GM18508 (cell line): ENCODE results near the gene DIP2B.

Experiments used
- ATAC-seq: cut with Tn5 transposase; IDR thresholded peaks from one replicate; pipeline ENCODE4 v1.9.1; 2021; ENCODE audit warnings: moderate number of reproducible peaks; ENCODE audit not compliant: insufficient read depth, unreplicated experiment

Gene DIP2B

DNA sequence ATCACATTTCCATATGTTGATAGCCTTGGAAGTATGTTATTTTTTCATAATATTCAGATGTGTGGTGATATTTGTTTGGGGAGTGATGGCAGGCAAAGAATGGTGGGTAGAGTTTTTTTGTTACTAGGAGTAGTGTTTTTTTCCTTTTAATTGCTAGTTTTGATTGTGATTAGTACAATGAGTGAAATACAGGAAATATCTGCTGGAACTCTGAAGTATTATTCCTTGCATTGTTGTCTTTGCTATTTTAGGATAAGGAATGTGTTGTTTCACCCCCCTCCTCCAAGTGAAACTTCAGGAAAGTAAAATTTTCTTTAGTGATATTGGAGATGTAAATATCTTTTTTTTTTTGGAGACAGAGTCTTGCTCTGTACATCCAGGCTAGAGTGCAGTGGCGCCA lies 105.4 kb downstream of the DIP2B start:
- no peak for ATAC-seq

DNA sequence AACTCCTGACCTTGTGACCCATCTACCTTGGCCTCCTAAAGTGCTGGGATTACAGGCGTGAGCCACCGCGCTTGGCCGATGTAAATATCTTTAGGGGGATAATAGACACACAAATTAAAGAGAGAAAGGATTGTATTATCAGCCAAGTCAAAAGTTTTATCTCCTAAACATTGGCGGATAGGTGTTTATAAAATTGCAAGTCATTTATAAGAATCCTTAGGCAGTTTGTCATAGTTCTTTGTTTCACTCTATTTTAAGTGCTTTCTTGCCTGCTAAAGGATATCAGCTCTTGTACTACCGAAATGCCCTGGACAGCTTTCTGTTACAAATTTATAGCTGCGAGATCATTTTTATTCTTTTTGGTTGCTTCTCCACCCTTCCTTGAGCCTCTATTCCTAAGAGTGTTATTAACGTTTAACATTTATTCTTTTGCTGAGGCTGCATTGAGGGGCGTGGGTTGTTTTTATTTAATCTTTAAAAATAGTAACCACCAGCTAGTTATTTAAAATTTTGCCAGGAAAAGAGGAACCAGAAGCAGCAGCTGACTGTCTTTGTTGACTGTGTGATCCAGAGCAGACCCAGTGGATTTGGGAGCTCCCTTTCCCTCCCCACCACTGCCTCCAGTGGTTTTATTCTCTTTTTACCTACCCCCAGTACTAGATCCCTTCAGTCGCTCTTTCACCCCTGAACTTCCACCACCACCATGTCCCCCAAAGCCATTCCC lies 106.4 kb downstream of the DIP2B start:
- ATAC-seq, result no peak

DNA sequence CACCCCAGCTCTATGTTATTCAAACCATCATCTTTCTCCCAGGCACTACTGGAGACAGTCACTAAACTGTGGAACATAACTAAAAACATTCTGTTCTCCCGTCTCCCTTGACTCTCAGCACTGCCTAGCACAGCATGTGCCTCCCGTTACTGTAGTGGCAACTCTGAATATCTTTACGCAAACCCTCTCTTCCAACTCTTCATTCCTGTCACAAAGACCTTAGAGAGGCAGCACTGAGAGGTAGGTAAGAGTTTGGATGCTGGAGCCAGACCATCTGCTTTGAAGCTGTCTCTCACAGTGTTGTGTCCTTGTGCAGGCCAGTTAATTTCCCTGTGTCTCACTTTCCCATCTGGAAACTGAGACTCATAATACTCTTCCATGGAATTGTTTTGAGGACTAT lies 108.1 kb downstream of the DIP2B start:
- no peak for ATAC-seq

DNA sequence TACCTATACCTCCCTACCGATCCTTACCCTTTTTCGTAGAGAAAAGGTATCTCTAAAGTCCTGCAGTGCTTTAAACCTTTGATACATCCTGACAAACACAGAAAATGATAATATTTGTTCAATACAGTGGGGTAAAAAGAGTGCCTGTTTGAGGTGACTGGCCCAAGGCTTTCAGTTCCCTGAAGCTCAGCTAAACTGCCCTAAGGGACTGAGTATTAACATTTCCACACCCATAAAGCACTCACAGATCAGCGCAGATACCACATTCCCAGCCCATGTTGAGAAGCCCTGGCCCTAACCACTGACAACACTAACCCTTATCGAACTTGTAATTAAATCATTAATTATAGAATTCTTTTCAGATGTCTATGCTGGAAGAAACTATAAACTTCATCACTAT lies 108.7 kb downstream of the DIP2B start:
- ATAC-seq, result no peak

DNA sequence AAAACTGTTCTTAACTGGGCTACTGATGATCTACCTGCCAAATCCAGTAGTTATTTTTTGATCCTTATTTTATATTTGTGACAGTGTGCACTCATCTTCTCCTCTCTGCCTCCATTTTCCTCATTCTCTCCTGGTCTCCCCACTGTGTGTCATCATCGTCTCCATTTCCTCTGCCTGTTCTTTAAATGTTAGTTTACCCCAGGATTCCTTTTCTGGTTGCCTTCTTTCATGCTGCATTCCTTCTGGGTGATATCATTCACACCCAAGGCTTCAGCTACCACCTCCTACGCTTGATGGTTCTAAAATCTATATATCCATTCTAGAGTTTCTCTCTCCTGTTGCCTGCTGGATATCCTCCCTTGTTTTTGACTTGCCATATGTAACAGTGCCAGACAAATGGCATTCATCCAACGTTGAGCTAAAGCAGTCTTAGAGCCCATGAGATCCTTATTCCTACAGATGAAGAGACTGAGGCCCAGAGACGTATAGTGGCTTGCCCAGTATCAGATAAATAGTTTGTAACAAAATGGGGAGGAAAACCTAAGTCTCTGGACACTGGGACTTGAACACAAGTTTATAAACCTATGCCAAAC lies 109.5 kb downstream of the DIP2B start:
- ATAC-seq, result no peak

DNA sequence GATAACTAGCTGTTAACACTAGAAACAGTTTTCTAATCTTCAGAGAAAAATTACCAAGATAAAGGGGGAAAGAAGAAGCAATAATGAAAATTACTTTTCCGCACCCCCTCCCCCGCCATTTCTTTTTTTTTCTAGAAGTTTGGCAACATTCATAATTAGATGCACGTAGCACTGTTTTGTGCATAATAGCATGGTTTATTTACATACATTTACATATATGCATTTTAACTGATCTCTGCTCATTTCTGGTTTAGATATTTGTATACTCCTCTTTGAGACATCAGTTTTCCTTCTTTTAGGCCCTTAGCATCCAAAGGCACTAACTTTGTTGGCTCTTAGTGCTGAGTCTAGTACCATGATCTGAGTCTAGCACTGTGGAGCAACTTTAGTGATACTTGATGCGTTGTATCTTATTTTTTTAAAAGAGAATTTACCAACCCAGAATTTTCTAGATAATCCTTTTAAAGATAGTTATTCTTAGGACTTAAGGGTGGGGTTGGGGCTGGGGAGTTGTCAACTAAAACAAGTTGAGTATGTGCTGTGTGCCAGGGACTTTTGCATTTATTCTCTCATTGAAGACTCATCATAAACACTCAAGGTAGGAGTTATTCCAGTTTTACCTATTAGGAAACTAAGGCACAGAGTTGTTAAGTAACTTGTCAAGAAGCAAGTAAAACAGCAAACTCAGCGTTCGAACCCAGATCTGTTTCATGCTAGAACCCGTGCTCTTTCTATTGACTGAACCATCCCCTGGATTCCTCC lies 110.5 kb downstream of the DIP2B start:
- no peak for ATAC-seq

DNA sequence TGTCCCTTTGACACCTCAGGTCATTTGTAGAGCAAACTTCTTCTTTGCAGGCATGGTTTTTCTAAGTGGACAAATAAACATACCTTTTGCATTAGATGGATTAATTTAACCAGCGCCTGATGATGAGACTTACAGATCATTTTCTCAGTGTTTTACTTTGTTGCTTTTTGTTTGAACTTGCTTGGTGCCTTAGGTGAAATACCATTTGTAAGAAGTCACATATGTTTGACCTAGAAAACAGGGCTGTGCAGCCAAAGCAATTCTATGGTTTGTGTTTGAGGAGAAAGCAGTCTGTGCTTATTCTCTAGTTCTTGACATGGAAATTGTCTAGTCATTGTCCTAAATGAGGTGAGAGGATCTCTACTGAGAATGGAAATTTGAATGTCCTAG lies 111.1 kb downstream of the DIP2B start:
- ATAC-seq, result no peak

DNA sequence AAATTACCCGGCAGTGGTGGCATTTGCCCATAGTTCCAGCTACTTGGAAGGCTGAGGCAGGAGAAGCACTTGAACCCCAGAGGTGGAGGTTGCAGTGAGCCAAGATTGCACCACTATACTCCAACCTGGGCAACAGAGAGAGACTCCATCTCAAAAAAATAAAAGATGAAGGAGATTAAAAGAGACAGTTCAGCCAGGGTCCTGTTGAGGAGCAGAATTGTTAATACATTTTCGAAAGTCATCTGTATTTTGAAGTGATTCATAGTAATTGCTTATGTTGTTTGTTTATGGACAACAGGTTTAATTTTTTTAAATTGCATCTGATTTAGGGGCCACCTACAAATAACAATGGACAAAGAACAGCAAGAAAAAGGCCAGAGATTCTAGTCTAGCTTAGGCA lies 112.9 kb downstream of the DIP2B start:
- no peak for ATAC-seq

DNA sequence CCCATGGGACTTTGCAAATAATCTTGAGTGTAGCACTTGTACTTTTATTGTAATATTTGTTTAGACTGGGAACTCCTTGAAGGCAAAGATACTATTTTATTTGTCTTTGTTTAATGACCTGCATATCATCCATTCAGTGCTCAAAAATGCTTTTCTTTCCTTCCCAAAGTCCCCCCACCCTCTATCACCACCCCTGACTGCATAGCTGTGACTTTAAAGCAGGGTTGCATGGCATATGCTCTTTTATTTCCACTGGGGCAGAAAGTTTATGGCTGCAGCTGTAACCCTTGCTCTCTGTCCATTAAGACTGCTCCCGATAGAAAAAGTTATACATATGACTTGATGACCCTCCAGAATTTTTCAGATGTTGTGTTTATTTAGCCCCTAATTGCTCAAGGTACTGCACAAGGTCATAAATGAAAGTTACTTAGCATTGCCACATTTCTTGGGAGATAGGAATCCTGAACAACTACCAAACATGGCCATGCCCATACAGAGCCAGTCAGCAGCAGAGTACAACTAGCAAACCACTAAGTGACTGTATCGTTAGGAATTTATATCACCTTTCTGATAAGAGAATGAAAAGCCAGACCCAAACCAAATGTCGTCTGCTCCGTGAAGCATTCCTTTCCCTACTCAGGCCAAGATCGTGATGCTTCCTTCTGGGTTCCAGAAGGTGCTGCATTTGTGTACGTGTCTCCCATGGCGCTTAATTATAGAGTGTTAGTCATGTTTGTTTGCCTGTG lies 114.3 kb downstream of the DIP2B start:
- ATAC-seq, result no peak

DNA sequence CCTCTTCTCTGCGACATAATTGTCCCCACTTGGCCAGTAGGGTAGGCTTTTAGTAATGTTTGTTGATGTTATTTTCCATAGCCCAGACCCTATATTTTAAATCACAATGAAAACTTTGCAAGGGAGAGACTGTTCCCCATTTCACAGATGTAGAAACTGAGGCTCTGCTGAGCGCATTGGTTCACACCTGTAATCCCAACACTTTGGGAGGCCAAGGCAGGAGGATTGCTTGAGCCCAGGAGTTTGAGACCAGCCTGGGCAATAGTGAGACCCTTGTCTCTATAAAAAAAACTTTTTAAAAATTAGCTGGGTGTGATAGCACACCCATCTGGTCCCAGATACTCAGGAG lies 114.8 kb downstream of the DIP2B start:
- ATAC-seq, result no peak

DNA sequence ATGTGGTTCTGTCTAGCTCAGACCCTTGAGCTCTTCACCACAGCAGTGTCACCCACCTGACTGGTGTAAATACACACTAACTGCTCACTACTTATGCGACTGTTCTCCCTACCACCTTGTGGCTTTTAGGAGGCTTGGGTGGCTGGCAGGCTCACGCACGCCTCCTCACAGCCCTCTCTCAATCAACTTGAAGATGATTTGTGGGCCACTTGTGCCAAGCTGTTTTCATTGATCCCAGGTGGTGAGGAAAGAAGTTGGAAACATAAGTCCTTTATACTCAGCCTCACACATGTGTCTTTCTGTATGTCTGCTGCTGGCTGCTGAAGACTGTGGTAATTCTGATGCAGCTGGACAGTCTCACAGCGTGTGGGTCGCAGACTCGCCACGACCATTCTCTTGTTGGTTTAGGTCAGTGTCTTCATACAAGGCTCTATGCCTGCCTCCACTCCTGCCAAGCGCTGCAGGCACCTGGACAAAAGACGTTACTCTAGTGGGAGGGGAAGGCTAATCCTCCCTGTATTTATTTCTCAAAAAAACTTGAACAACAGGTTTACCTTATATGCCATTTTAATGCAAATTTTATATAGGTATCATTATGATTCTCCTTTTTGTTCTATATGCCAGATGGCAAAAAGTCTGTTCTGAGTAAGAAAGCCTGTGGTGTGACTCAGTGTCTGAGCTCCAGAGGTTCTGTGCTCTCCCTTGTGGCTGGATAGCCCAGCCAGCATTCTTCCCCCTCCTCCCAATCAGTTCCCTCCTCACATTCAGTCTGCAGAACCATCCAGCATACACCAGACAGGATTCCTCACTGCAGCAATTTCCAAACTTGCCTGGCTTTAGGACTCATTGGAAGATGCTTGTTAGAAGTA lies 115.6 kb downstream of the DIP2B start:
- ATAC-seq, result no peak

DNA sequence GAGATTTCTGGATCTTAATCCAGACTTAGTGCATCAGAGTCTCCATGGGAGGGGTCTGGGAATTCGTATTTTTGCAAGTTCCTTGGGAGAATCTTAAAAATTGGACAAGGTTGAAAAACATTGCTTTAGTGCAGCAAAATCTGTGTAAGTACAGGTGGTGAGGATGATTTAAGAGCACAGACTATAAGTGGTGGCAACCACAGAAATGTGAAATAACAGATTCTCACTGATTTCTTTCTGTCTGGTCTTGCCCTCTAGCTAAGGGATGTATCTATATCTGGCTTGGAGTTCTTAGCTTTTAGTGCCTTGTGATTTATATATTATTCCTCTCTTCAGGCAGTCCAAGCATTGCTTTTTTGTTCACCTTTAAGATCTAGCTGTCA lies 116.2 kb downstream of the DIP2B start:
- ATAC-seq, result no peak

DNA sequence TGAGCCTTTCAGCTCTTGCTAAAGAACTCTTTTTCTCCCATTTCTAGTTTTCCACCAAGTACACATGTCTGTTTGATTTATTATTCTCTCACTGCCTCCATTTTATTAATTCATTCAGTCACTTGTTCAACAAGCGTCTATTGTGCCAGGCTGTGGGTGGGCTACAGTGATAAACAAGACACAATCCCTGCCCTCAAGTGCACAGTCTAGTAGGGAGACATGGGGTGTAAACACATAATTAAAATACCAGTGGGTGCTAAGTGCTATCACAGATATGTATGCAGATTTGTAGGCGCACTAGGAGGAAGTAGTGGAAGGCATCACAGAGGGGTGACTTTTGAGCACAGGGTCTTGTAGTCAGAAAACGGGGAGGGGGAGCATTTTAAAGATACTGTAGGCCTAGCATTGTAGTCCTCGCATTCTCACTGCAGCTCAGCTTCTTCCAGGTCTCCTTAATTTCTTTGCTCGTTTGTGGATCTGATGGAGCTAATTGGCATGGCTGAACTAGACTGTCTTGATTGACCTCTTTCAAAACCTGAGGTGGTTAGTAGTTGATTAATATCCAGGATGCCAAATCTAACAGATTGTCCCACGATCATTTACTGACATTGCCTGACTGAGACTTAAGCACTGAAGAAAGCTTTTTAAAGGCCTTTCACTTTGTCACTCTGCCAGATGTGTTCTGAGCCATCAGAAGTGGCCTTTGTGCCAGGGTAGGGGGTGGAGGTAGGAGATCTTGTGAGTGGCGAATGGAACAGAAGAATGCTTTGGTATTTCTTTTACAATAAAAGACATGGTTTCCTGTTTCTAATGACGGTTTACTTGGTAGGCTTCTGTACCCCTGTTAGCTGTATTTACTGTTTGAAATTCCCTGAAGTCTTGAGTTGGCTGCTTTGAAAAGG lies 116.9 kb downstream of the DIP2B start:
- no peak for ATAC-seq

DNA sequence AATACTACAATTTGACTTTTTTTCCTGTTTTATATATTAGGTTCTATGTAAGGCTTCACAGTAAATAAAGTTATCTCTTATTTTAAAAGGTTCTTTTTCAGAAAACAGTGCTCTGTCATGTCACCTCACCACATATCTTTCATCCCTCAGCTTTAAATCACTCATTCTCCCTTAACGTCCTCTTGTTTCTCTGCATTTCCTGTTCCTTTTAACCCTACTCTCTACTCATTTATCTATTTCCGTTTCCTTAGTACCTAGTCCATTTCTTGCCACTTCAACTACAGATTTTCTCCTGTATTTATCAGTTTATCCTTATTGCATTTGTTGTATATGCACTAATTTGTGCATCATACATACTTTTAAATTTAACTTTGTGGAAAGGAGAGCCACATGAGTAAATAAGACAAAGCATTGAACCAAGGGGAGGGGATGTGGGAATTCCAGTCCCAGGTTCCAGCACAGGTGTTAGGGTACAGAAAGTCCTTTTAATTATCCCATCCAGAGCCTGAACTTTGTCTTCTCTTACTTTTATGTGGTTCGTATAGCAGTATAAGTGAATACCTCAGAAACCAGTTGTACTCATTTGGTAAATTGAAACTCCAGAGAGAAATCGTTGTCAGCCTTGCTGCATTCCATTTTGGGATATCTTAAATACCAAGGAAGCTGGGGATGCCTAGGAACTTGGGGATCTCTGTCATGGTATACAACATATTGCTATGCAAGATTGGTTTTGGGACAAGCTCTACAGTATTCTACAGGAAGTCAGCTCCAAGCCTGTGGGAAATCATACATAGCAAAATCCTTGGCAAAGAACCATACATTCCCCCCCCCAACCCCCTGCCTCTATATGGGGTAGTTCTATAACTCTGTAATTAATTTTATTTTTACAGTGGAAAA lies 120.5 kb downstream of the DIP2B start:
- no peak for ATAC-seq

DNA sequence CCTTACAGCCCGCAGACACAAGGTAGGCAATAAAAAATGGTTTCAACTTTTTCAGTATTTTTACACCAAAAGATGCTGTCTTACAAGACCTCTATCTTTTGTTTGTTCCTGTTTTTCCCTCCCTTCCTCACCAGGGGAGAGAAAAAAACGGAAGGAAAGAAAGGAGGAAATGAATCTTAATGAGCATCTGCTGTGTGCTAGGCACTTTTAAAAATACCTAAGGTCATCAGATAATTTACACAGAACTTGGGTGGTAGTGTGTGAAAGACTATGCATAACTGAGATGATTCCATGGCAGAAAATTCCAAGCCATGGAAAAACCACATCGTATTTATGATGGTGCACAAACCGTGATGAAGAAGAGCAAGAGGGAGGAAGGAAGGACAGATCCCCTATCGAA lies 121.2 kb downstream of the DIP2B start:
- no peak for ATAC-seq

DNA sequence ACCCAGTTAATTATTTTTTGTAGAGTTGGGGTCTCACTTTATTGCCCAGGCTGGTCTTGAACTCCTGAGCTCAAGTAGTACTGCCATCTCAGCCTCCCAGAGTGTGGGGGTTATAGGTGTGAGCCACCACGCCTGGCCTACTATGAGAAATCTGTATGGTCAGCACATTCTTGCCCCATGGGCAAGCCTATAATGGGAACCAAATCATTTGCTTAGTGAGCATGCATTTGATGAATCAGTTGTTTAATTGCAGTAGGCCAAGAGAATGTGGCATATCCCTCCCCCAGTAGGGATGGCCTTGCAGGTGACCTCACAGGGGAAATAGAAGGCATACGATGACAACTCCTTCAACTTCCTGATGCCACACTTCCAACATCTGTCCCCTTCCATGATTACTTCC lies 122.7 kb downstream of the DIP2B start:
- ATAC-seq, result no peak

DNA sequence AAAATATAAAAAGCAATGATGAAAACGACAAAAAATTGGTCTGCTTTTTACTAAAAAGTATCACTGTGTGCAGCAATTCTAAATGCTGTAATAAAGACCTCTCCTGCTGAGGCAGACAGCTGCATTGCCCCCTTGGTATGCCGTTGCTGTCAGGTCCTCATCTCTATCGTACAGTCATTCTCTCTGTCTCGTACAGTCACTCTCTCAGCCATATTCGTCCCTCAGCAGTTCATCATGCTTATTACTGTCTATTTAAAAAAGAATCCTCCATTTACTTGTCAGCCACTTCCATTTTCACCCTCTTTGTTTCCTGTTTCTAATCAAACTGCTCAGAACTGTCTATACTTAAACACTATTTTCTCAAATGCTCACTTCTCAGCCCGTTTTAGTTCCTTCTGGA lies 123.6 kb downstream of the DIP2B start:
- ATAC-seq, result no peak

DNA sequence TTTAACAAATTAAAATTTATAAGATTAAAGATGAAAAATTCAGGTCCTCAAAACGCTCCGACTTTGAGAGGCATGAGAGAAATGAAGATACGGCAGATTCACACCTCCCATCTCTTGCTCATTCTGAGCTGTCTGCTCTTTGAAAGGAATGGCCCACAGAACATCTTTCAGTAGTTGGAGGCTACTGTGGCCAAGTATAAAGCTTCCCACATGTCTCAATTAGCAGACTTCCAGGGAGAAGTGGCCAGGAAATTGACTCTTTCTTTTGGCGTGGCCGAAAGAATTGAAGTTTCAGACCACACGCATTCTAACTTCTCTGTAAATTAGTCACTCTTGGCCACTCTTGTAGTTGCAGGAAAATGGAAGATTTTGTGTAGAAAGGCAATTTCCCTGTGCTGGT lies 129.2 kb downstream of the DIP2B start:
- ATAC-seq, result no peak
